ENCODE data around the gene ESPNL.

The ESPNL gene

GRCh38 chr2:238158018-238158508, 57.9 kb downstream of the ESPNL start:
- H3K9me3 ChIP-seq (replicated peaks; ENCODE audit: insufficient read depth, low read length), result no peaks in the 10 kb centered on the region
- TF ChIP-seq EZH2 (optimal IDR thresholded peaks at IDR 0.05; ENCODE audit: low read depth, low read length) (no peak), CTCF (IDR thresholded peaks at IDR 0.05; ENCODE audit: low read length) (no peak), EZH2phosphoT487 (IDR thresholded peaks at IDR 0.05; ENCODE audit: low read length) (no peak)
- H4K20me1 ChIP-seq (ENCODE audit: insufficient read depth, low read length), result no peaks in the 10 kb centered on the region
- no peak overlapping the region for H3K4me2 ChIP-seq (ENCODE audit: low read depth, low read length)
- no peaks in the 10 kb centered on the region for H3K27me3 ChIP-seq (replicated peaks; ENCODE audit: insufficient read depth, low read length)
- H3F3A ChIP-seq (ENCODE audit: insufficient read depth, low read length), result no peaks in the 10 kb centered on the region
- H3K9ac ChIP-seq (ENCODE audit: low read length), result no peak overlapping the region
- H3K9me2 ChIP-seq (replicated peaks; ENCODE audit: insufficient read depth, low read length), result no peaks in the 10 kb centered on the region
- no peaks in the 10 kb centered on the region for H3K79me2 ChIP-seq (ENCODE audit: low read length)
- no peaks in the 10 kb centered on the region for H3K4me1 ChIP-seq (ENCODE audit: low read length)
- no peak overlapping the region for H3K27ac ChIP-seq (ENCODE audit: low read length)
- H2AFZ ChIP-seq (ENCODE audit: low read length), result no peak overlapping the region
- no peaks in the 10 kb centered on the region for H3K36me3 ChIP-seq (replicated peaks; ENCODE audit: insufficient read depth, low read length)
- no peak for DNase-seq
- H3K4me3 ChIP-seq (ENCODE audit: low read length), result no peak overlapping the region

GRCh38 chr2:238158509-238159070, 58.5 kb downstream of the ESPNL start, which contains the start of gene ERFE:
ERFE (plus strand) TSS chr2:238158970; CDS start chr2:238159008, 38 bp downstream.
- Histone ChIP-seq H3K9ac (ENCODE audit: low read length) (no peak within 1 kb of the TSS), H3K4me2 (ENCODE audit: low read depth, low read length) (peak within 1 kb of the TSS; percentile 75; the same call in 1 of the 2 replicates), H3K4me1 (ENCODE audit: low read length) (no peaks in the 10 kb centered on the region), H3K27ac (ENCODE audit: low read length) (no peak within 1 kb of the TSS), H3K27me3 (replicated peaks; ENCODE audit: insufficient read depth, low read length) (no peaks in the 10 kb centered on the region), H2AFZ (ENCODE audit: low read length) (peak within 1 kb of the TSS; percentile 19; the same call in 1 of the 2 replicates), H3K79me2 (ENCODE audit: low read length) (no peaks in the 10 kb centered on the region), H3F3A (ENCODE audit: insufficient read depth, low read length) (no peaks in the 10 kb centered on the region), H3K36me3 (replicated peaks; ENCODE audit: insufficient read depth, low read length) (no peaks in the 10 kb centered on the region), H3K9me2 (replicated peaks; ENCODE audit: insufficient read depth, low read length) (no peaks in the 10 kb centered on the region), H4K20me1 (ENCODE audit: insufficient read depth, low read length) (no peaks in the 10 kb centered on the region), H3K9me3 (replicated peaks; ENCODE audit: insufficient read depth, low read length) (no peaks in the 10 kb centered on the region), H3K4me3 (ENCODE audit: low read length) (peak within 1 kb of the TSS; percentile 41; the same call in 1 of the 2 replicates)
- DNase-seq, result peak; percentile 56
- TF ChIP-seq EZH2 (optimal IDR thresholded peaks at IDR 0.05; ENCODE audit: low read depth, low read length) (no peak), EZH2phosphoT487 (IDR thresholded peaks at IDR 0.05; ENCODE audit: low read length) (no peak), CTCF (IDR thresholded peaks at IDR 0.05; ENCODE audit: low read length) (no peak; the same call in 1 of the 2 replicates)

- Histone ChIP-seq H3F3A (ENCODE audit: insufficient read depth, low read length) (no peaks in the 10 kb centered on the region), H3K27ac (ENCODE audit: low read length) (no peak overlapping the region), H3K4me1 (ENCODE audit: low read length) (no peaks in the 10 kb centered on the region), H3K36me3 (replicated peaks; ENCODE audit: insufficient read depth, low read length) (no peaks in the 10 kb centered on the region), H3K4me2 (ENCODE audit: low read depth, low read length) (peak overlapping the region; percentile 75; the same call in 1 of the 2 replicates), H3K27me3 (replicated peaks; ENCODE audit: insufficient read depth, low read length) (no peaks in the 10 kb centered on the region), H4K20me1 (ENCODE audit: insufficient read depth, low read length) (no peaks in the 10 kb centered on the region), H3K4me3 (ENCODE audit: low read length) (peak overlapping the region; percentile 41; the same call in 1 of the 2 replicates), H3K9ac (ENCODE audit: low read length) (no peak overlapping the region), H3K9me2 (replicated peaks; ENCODE audit: insufficient read depth, low read length) (no peaks in the 10 kb centered on the region), H3K79me2 (ENCODE audit: low read length) (no peaks in the 10 kb centered on the region), H3K9me3 (replicated peaks; ENCODE audit: insufficient read depth, low read length) (no peaks in the 10 kb centered on the region), H2AFZ (ENCODE audit: low read length) (peak overlapping the region; percentile 19; the same call in 1 of the 2 replicates)
- peak; percentile 18 for DNase-seq
- TF ChIP-seq EZH2phosphoT487 (IDR thresholded peaks at IDR 0.05; ENCODE audit: low read length) (no peak), CTCF (IDR thresholded peaks at IDR 0.05; ENCODE audit: low read length) (no peak), EZH2 (optimal IDR thresholded peaks at IDR 0.05; ENCODE audit: low read depth, low read length) (no peak)
Observed at GRCh38 chr2:238159071-238159539, 59.0 kb downstream of the ESPNL start.
